Naive thymus-derived CD4-positive, alpha-beta T cell (primary cell): ENCODE measurements around the gene ZNHIT6. TPM values are rescaled to one million over a fixed set of nuclear protein-coding genes. Genes with fewer than 3 reads are reported as not detected.

Experiments used
- ATAC-seq: fragments of 150-1000 bp; cut with Tn5 transposase; 2 replicates; pipeline ENCODE4 v1.10.0; 2021; ENCODE audit warnings: mild to moderate bottlenecking, moderate library complexity
- CTCF ChIA-PET: fragments of 350-600 bp; sonication (Branson Sonifier 250); formaldehyde crosslinking; loops from one replicate; lab custom pipeline; 2021; ENCODE audit warnings: antibody characterized with exemption; lab: Charles Lee
- POLR2A ChIA-PET: fragments of 350-600 bp; sonication (Branson Sonifier 250); formaldehyde crosslinking; loops from one replicate; lab custom pipeline; 2021; ENCODE audit warnings: antibody characterized with exemption, inconsistent platforms; lab: Charles Lee
- DNase-seq, 9 donors: peaks; one replicate each; pipeline versions ENCODE4 v3.0.0 to v3.0.0-alpha.2; 2020 to 2022; ENCODE audit warnings: mixed read lengths in 1 of 9
- H3K27ac ChIP-seq: one replicate; pipeline ENCODE4 v1.7.0; 2013; ENCODE audit warnings: mild to moderate bottlenecking, low read depth, low read length, moderate library complexity
- H3K27me3 ChIP-seq, 2 donors: one replicate each; pipeline ENCODE4 v1.7.0; 2013; ENCODE audit warnings: low read length in 2 of 2, mild to moderate bottlenecking in 2 of 2, moderate library complexity in 2 of 2; ENCODE audit not compliant: control insufficient read depth in 2 of 2, insufficient read depth in 2 of 2
- H3K36me3 ChIP-seq, 3 experiments: 1 replicate in 2 of 3; 2 replicates in 1 of 3; pipeline ENCODE4 v1.7.0; 2013; ENCODE audit warnings: low read length in 3 of 3, mild to moderate bottlenecking in 3 of 3, moderate library complexity in 1 of 3; ENCODE audit not compliant: insufficient read depth in 3 of 3, control insufficient read depth in 2 of 3
- H3K4me1 ChIP-seq, 2 donors: one replicate each; pipeline ENCODE4 v1.7.0; 2013; ENCODE audit warnings: low read length in 2 of 2, mild to moderate bottlenecking in 2 of 2, moderate library complexity in 1 of 2; ENCODE audit not compliant: control insufficient read depth in 2 of 2, insufficient read depth in 2 of 2
- H3K4me3 ChIP-seq: 2 replicates; pipeline ENCODE4 v1.7.0; 2013; ENCODE audit warnings: mild to moderate bottlenecking, low read length
- H3K9me3 ChIP-seq, 3 experiments: 1 replicate in 2 of 3; 2 replicates in 1 of 3; pipeline ENCODE4 v1.7.0; 2013; ENCODE audit warnings: low read length in 3 of 3; ENCODE audit not compliant: control insufficient read depth in 2 of 3
- H3K27ac Mint-ChIP-seq, 9 donors: one replicate each; pipeline ENCODE4 v1.8.0; 2020 to 2022; ENCODE audit warnings: mixed read lengths in 9 of 9, mild to moderate bottlenecking in 8 of 9, moderate library complexity in 5 of 9, inconsistent platforms in 2 of 9
- H3K27me3 Mint-ChIP-seq, 5 donors: one replicate each; pipeline ENCODE4 v1.8.0; 2021 to 2022; ENCODE audit warnings: mixed read lengths in 5 of 5, mild to moderate bottlenecking in 1 of 5
- H3K36me3 Mint-ChIP-seq, 5 donors: one replicate each; pipeline ENCODE4 v1.8.0; 2020 to 2022; ENCODE audit warnings: mixed read lengths in 5 of 5, mild to moderate bottlenecking in 3 of 5, inconsistent platforms in 1 of 5
- H3K4me1 Mint-ChIP-seq, 7 donors: one replicate each; pipeline ENCODE4 v1.8.0; 2020 to 2022; ENCODE audit warnings: mixed read lengths in 7 of 7, mild to moderate bottlenecking in 3 of 7, inconsistent platforms in 1 of 7
- H3K4me3 Mint-ChIP-seq, 10 donors: one replicate each; pipeline ENCODE4 v1.8.0; 2020 to 2022; ENCODE audit warnings: mild to moderate bottlenecking in 10 of 10, mixed read lengths in 10 of 10, moderate library complexity in 6 of 10, inconsistent platforms in 2 of 10
- H3K9me3 Mint-ChIP-seq, 11 donors: one replicate each; pipeline ENCODE4 v1.8.0; 2020 to 2022; ENCODE audit warnings: mixed read lengths in 11 of 11, mild to moderate bottlenecking in 4 of 11, inconsistent platforms in 1 of 11, moderate library complexity in 1 of 11
- intact Hi-C, 2 donors: fragments of 100-400 bp; cut with micrococcal nuclease; formaldehyde crosslinking; loops; one replicate each; pipeline ENCODE4 v1.15.1; 2023
- polyA plus RNA-seq, 2 donors: library from polyadenylated mRNA; unstranded; fragments of 300-500 nt; fragmentation: Illumina TruSeq; gene quantifications; one replicate each; pipeline ENCODE4 v1.2.3, GENCODE V29; 2021
- total RNA-seq, 6 experiments: library from RNA in 5 of 6; stranded (reverse) in 5 of 6; gene quantifications; 1 replicate in 5 of 6; 2 replicates in 1 of 6; pipeline ENCODE4 v1.2.3 and lab custom pipeline; 2021 to 2026

Gene ZNHIT6
- total and polyA plus RNA-seq, 7 experiments from 2014 or later: 13.8 to 22.2 (median 20.4) TPM

- CTCF ChIA-PET: interaction anchor here (1.4 kb wide), 1 partner anchor 8 kb away, joined by 5 read pairs; the partner anchor contains the start of gene ZNHIT6
These were observed 7.8 kb downstream of the ZNHIT6 start for GRCh38 chr1:85700422-85700821.

DNA sequence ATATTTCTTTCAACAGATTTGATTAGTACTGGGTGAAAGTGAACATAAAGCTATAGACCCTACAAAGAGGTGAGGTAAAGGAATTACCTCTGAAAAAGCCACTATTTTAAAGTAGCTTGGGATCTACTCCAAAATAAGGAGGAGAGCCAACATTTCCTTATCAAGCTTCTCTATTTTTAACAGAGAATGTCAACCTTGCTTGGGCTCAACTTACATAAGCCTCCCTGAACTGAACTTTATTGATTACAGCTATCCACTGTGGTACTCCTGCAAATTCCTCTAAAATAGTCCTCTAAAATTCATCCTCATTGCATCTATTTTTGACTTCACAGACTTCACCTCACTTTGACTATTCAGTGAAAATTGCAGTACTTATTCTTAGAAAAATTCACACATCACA, 10.3 kb downstream of the ZNHIT6 start:
- Mint-ChIP-seq H3K4me1 (peaks cover 4 to 46% (median 34%) of the 10 kb centered on the region in 7 donors), H3K9me3 (no peaks in the 10 kb centered on the region), H3K4me3 (no peak overlapping the region), H3K27me3 (no peaks in the 10 kb centered on the region), H3K27ac (peak overlapping the region in 1 of 9 donors; percentile 45), H3K36me3 (peaks cover 0 to 66% (median 21%) of the 10 kb centered on the region in 5 donors)
- Histone ChIP-seq H3K27ac (no peak overlapping the region), H3K36me3 (peaks cover 0 to 25% (median 5%) of the 10 kb centered on the region in 3 experiments), H3K9me3 (no peaks in the 10 kb centered on the region), H3K4me3 (no peak overlapping the region), H3K4me1 (no peaks in the 10 kb centered on the region), H3K27me3 (no peaks in the 10 kb centered on the region)
- DNase-seq (no peak), ATAC-seq (no peak)
- POLR2A ChIA-PET: interaction anchor here (2.5 kb wide), 1 partner anchor 10 kb away, joined by 9 read pairs; the partner anchor contains the start of gene ZNHIT6
- intact Hi-C loops: no loop called here
- CTCF ChIA-PET: interaction anchor here (1.1 kb wide), 1 partner anchor 11 kb away, joined by 3 read pairs; the partner anchor contains the start of gene ZNHIT6

More at GRCh38 chr1:85700422-85700821, 7.8 kb downstream of the ZNHIT6 start:
- H3K27me3 Mint-ChIP-seq: no peaks in the 10 kb centered on the region
- H3K9me3 ChIP-seq: no peaks in the 10 kb centered on the region
- H3K4me3 Mint-ChIP-seq: no peak overlapping the region
- ATAC-seq (no peak), DNase-seq (no peak)
- intact Hi-C loops: loop anchor here in 1 of 2 donors (10.0 kb wide), 2 partner anchors 1626 to 1644 kb away; no protein-coding TSS in a partner anchor
- peaks cover 0 to under 1% of the 10 kb centered on the region in 2 donors for H3K4me1 ChIP-seq
- H3K27ac Mint-ChIP-seq: peak overlapping the region in 1 of 9 donors; percentile 15
- no peak overlapping the region for H3K4me3 ChIP-seq
- no peak overlapping the region for H3K27ac ChIP-seq
- POLR2A ChIA-PET: no interaction called here
- H3K36me3 Mint-ChIP-seq: peaks cover 12 to 65% (median 38%) of the 10 kb centered on the region in 5 donors
- no peaks in the 10 kb centered on the region for H3K27me3 ChIP-seq
- H3K4me1 Mint-ChIP-seq: peaks cover 15 to 48% (median 36%) of the 10 kb centered on the region in 7 donors
- H3K36me3 ChIP-seq: peaks cover 0 to 32% (median 14%) of the 10 kb centered on the region in 3 experiments
- H3K9me3 Mint-ChIP-seq: no peaks in the 10 kb centered on the region

DNA sequence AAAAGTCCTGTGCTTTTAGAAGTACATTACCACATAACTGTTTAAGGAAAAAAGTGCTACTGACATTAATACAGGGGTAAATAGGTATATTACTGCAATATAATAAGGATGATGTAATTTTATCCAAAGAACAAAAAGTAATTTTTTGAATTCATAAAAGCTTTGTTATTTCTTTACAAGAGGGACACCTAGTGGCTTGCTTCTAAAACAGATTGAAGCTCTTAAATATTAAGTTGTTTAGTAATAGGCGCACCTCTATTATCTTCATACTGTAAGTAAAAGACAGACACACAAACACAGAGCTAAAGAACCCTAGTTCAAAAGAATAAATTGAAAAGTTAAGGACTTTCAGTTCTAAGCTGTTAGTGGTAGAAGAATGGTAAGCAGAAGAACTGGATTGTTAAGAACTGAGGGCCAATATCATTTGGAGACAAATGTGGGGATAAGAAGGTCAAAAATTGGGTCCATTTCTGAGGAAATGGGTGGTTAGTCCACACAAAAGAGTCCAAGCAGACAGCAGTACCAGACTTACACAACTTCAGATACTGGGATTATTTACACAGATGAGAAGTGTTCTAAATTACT, 15.4 kb downstream of the ZNHIT6 start:
- no peaks in the 10 kb centered on the region for H3K27me3 Mint-ChIP-seq
- peaks cover 0 to 63% (median 22%) of the 10 kb centered on the region in 5 donors for H3K36me3 Mint-ChIP-seq
- CTCF ChIA-PET: interaction anchor here (0.7 to 2.0 kb wide), 3 partner anchors 15 to 150 kb away, joined by 3 to 6 read pairs (median 3); partner anchors contain the start of gene ZNHIT6
- no peak overlapping the region for H3K4me3 Mint-ChIP-seq
- no peak overlapping the region for H3K27ac ChIP-seq
- ATAC-seq: no peak
- H3K36me3 ChIP-seq: peaks cover 0 to 13% (median 5%) of the 10 kb centered on the region in 3 experiments
- no peak overlapping the region for H3K4me3 ChIP-seq
- intact Hi-C loops: loop anchor here (1.0 to 2.0 kb wide), 3 partner anchors 384 to 749 kb away; no protein-coding TSS in a partner anchor
- DNase-seq: no peak
- H3K9me3 Mint-ChIP-seq: no peaks in the 10 kb centered on the region
- H3K4me1 ChIP-seq: no peaks in the 10 kb centered on the region
- H3K27ac Mint-ChIP-seq: peak overlapping the region in 1 of 9 donors; percentile 13
- H3K4me1 Mint-ChIP-seq: peaks cover 4 to 40% (median 31%) of the 10 kb centered on the region in 7 donors
- POLR2A ChIA-PET: no interaction called here
- no peaks in the 10 kb centered on the region for H3K9me3 ChIP-seq
- H3K27me3 ChIP-seq: no peaks in the 10 kb centered on the region

DNA sequence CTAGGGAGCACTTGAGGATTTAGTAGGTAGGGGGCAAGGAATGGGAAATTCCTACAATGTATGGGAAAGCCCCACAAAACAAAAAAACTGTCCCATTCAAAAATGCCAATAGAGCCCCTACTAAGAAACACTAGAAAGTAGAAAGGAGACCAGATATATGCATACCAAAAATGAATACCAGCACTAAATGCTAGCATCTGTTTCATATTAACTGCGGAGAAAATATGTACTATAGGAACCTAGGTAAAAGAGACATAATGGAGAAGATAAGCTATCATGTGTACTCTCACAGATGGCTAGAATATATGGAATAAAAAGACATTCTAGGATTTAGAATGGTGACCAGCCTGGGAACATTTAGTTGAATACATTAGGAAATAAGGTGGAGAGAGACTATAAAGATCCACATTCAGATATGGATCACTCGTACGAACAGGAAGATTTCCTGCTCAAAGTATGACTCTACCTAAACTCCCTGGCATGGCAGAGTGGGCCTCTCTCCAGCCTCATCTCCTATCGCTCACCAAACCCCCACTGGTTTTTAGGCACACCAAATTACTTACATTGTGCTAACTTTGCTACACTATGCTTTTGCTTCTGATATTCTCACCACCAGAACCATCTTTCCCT, 18.3 kb downstream of the ZNHIT6 start:
- Histone ChIP-seq H3K9me3 (no peaks in the 10 kb centered on the region), H3K4me3 (no peak overlapping the region), H3K4me1 (no peaks in the 10 kb centered on the region), H3K27me3 (no peaks in the 10 kb centered on the region), H3K27ac (no peak overlapping the region), H3K36me3 (peaks cover 0 to 13% (median 5%) of the 10 kb centered on the region in 3 experiments)
- DNase-seq: no peak
- ChIA-PET CTCF (no interaction called here), POLR2A (no interaction called here)
- Mint-ChIP-seq H3K27ac (peak overlapping the region in 1 of 9 donors; percentile 36), H3K4me1 (peaks cover 4 to 41% (median 33%) of the 10 kb centered on the region in 7 donors), H3K4me3 (no peak overlapping the region), H3K27me3 (no peaks in the 10 kb centered on the region), H3K9me3 (no peaks in the 10 kb centered on the region), H3K36me3 (peaks cover 0 to 52% (median 24%) of the 10 kb centered on the region in 5 donors)
- no peak for ATAC-seq
- intact Hi-C loops: no loop called here

GRCh38 chr1:85683292-85684025, 24.8 kb downstream of the ZNHIT6 start:
- CTCF ChIA-PET: no interaction called here
- no peak for ATAC-seq
- H3K27ac Mint-ChIP-seq: no peak overlapping the region

GRCh38 chr1:85681087-85681486, 27.1 kb downstream of the ZNHIT6 start:
- Histone ChIP-seq H3K27me3 (no peaks in the 10 kb centered on the region), H3K27ac (no peak overlapping the region), H3K4me1 (no peaks in the 10 kb centered on the region), H3K36me3 (peaks cover 5 to 22% (median 9%) of the 10 kb centered on the region in 3 experiments), H3K9me3 (no peaks in the 10 kb centered on the region), H3K4me3 (no peak overlapping the region)
- intact Hi-C loops: no loop called here
- Mint-ChIP-seq H3K9me3 (no peaks in the 10 kb centered on the region), H3K4me3 (no peak overlapping the region), H3K27me3 (no peaks in the 10 kb centered on the region), H3K4me1 (peaks cover 3 to 14% (median 9%) of the 10 kb centered on the region in 7 donors), H3K27ac (no peak overlapping the region), H3K36me3 (peaks cover 0 to 30% (median 20%) of the 10 kb centered on the region in 5 donors)
- ATAC-seq (no peak), DNase-seq (no peak)
- ChIA-PET CTCF (interaction anchor here (1.0 kb wide), 1 partner anchor 14 kb away, joined by 3 read pairs; no protein-coding TSS in a partner anchor), POLR2A (no interaction called here)

More at GRCh38 chr1:85683292-85684025, 24.8 kb downstream of the ZNHIT6 start:
- Mint-ChIP-seq H3K27me3 (no peaks in the 10 kb centered on the region), H3K9me3 (no peaks in the 10 kb centered on the region), H3K4me3 (no peak overlapping the region), H3K4me1 (peaks cover under 1 to 16% (median 11%) of the 10 kb centered on the region in 7 donors), H3K36me3 (peaks cover 0 to 29% (median 16%) of the 10 kb centered on the region in 5 donors)
- no peaks in the 10 kb centered on the region for H3K9me3 ChIP-seq
- POLR2A ChIA-PET: no interaction called here
- H3K4me1 ChIP-seq: no peaks in the 10 kb centered on the region
- no peaks in the 10 kb centered on the region for H3K27me3 ChIP-seq
- peaks cover 0 to 5% (median 4%) of the 10 kb centered on the region in 3 experiments for H3K36me3 ChIP-seq
- DNase-seq: no peak
- H3K4me3 ChIP-seq: no peak overlapping the region
- intact Hi-C loops: no loop called here
- no peak overlapping the region for H3K27ac ChIP-seq
